Activated CD4-positive, alpha-beta T cell treated with anti-CD3 and anti-CD28 coated beads, Interleukin-2, amount 50 U/mL, for 24 hours (primary cell): ENCODE data around the gene RNF133.

Source experiments
- DNase-seq, 2 donors: peaks; one replicate each; pipeline ENCODE4 v3.0.0-alpha.2; 2020; ENCODE audit warnings: low read depth in 1 of 2, low spot score in 1 of 2

RNF133 gene

GRCh38 chr7:122699017-122699416, at the start of gene RNF133:
Gene RNF133, minus strand, starts transcription at chr7:122699117. Its CDS starts 199 bp downstream, at chr7:122698918.
- no peak for DNase-seq

GRCh38 chr7:122748195-122748594, 49.3 kb upstream of the RNF133 start:
- DNase-seq, result no peak

- no peak for DNase-seq
These were observed 48.0 kb upstream of the RNF133 start for GRCh38 chr7:122746948-122747347.

DNA sequence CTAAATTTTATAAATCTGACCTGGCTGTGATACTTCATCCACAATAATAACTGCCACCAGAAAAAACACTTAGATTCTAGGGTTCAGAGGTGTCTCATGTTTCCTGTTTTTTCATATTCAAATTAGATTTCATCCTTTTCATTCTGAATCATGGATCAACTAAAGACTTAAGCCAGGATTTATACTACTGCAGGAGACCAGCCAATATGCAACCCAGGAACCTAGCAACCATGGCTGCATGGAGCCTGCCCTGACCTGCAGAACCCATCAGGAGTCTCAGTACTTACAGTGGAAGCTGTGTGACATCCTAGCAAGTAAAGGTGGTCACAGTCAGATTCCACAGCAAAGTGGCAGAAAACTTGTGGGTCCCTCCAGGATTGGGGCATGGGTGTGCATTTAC, 44.3 kb upstream of the RNF133 start:
- DNase-seq, result no peak

- no peak for DNase-seq
These were observed 40.0 kb upstream of the RNF133 start for GRCh38 chr7:122738947-122739346.

DNA sequence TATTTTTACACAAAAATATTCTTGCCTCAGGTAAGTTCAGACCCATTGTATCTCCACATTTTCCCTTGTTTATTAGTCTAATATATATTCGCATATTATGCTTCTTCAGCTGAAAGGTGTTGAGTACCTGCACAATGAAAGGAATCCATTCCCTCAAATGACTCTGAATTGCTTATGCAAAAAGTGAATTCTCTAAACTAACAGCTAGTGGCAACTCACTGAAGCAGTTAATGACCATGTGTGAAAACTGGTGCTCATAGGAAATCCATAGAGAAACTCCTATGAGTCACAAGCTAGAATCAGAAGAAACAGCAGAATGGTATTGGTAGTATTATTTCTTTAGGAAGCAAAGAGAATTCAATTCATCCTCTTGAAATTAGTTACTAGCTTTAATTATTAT, 37.3 kb upstream of the RNF133 start:
- DNase-seq, result no peak

DNA sequence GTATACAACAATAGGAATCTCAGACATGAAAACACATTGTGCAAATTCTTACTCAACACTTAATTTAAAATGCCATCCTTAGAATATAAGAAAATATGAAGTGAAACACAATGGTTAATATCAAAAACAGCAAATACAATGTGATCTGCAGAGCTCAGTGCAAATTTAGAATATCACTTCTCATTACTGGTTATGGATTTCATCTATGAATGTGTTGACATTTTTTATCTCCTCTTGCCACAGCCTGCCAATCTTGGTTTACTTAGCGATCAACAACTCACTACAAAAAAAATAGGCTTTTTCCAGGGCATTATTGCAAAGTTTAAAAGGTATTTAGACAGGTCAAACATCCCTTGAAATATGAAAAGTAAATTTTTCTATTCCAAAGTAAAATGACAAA, 28.8 kb upstream of the RNF133 start:
- no peak for DNase-seq

DNA sequence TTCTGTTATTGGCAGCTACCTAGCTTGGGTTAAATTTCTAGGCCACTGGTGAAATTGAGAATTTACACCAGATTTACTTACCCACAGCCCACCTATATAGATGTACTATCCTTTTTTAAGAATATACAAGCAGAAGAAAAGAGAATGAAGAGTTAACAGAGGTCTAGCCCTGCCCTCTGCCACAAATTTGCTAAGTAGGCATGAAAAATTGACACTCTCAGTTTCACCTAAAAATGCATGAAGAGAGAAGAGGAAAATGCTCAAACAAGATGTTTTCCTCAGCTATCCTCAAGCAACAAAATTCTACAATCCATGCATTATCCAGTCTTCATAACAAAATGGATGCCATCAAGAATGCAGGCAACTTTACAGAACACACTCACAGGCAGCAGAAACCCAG, 28.4 kb upstream of the RNF133 start:
- no peak for DNase-seq

GRCh38 chr7:122726881-122727280, 28.0 kb upstream of the RNF133 start:
- DNase-seq, result no peak

- no peak for DNase-seq
These were observed 25.4 kb upstream of the RNF133 start for GRCh38 chr7:122724366-122724765.

- no peak for DNase-seq
These were observed 20.2 kb upstream of the RNF133 start for GRCh38 chr7:122719010-122719578.

- DNase-seq, result no peak
These were observed 18.6 kb upstream of the RNF133 start for GRCh38 chr7:122717356-122718089.

GRCh38 chr7:122715183-122715582, 16.3 kb upstream of the RNF133 start:
- no peak for DNase-seq

DNA sequence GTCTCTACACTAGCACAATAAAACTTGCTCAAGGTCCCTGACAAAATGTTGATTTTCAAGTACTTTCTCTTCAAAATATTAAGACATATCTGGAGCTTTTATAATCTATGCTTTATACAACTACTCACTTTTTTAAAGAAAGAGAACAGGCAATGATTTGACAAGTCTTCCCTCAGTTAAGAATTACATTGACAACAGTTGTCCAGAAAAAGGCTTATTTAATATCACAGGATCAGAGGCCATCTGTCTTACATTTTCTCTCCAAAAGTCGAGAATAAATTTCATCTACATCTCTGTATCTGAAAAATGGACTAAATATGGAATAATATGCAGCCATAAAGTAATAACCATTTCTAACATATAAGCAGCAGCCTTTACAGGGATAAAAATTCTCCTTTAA, 12.0 kb upstream of the RNF133 start:
- DNase-seq, result no peak

- DNase-seq, result no peak
These were observed 11.2 kb upstream of the RNF133 start for GRCh38 chr7:122709930-122710646.

DNA sequence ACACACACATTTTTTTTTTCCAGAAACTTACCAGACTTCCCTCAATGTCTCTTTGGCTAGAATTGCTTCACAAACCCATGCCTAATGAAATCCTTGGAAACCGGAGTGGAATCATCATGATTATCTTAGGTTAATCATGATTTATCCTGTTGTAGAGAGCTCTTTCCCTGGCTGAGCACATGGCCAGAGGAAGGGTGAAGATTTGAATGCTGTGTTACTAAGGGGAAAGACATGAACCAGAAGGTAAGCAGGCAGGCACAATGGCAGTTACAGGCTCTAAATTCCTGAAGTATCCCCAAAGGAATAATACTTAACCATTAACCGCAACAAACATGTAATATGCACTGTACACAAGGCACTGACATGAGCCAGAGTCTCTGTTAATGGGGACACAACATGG, 7.9 kb upstream of the RNF133 start:
- DNase-seq, result no peak

GRCh38 chr7:122702872-122703510, 4.1 kb upstream of the RNF133 start, which contains the start of gene RNF148:
Gene RNF148, minus strand, starts transcription at chr7:122702922. Its CDS starts 172 bp downstream, at chr7:122702750.
- DNase-seq, result no peak

- DNase-seq, result no peak
These were observed 3.1 kb downstream of the RNF133 start for GRCh38 chr7:122695816-122696215.

DNA sequence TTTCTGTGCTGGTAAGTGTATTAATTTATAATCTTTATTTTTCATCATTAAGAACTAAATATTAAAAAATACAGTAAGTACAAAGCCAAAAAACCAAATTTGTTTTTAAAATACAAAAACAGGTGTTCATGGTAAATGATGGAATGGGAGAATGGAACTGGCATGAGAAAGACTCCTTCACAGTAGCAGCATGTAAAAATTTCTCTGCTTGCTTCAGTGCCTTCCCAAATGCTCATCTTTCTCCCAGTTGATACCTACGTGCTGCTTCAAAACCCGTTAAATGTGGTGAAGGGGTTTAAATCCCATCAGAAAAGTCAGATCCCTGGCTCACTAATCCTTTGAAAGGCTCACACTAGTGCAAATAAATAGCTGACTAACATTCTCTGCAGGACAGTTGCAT, 4.2 kb downstream of the RNF133 start:
- no peak for DNase-seq

- no peak for DNase-seq
These were observed 6.1 kb downstream of the RNF133 start for GRCh38 chr7:122692769-122693309.

- no peak for DNase-seq
These were observed 7.2 kb downstream of the RNF133 start for GRCh38 chr7:122691569-122692235.
